ENCODE results near the gene MYO1B. TPM values are rescaled to one million over a fixed set of nuclear protein-coding genes. Genes with fewer than 3 reads are reported as not detected.

The MYO1B gene
- total RNA-seq, 1 experiment from 2014 or later = 43.2 TPM

GRCh38 chr2:191384829-191385228 is 139.6 kb downstream of the MYO1B start:
- Histone ChIP-seq H3K9me3 (ENCODE audit: control insufficient read depth, low read depth, low read length) (no peaks in the 10 kb centered on the region), H3K18ac (ENCODE audit: insufficient read length, low read depth, low read length) (no peak overlapping the region), H3K27ac (ENCODE audit: insufficient read length, low read depth, low read length) (no peak overlapping the region), H4K91ac (ENCODE audit: insufficient read length, low read depth, low read length) (no peak overlapping the region), H3K4me2 (ENCODE audit: insufficient read depth, insufficient read length, low read length) (no peak overlapping the region), H3K9ac (ENCODE audit: extremely low read depth, insufficient read length, low read length) (no peak overlapping the region), H3K27me3 (ENCODE audit: insufficient read depth, low read length) (no peaks in the 10 kb centered on the region), H2BK120ac (ENCODE audit: low read depth, low read length, poor library complexity, severe bottlenecking) (no peak overlapping the region), H2BK15ac (ENCODE audit: low read depth, low read length) (no peak overlapping the region), H3K79me1 (ENCODE audit: insufficient read depth, low read depth, low read length, poor library complexity, severe bottlenecking) (no peaks in the 10 kb centered on the region), H3K23ac (ENCODE audit: insufficient read length, low read depth, low read length) (no peak overlapping the region), H3T11ph (ENCODE audit: low read length) (no peak overlapping the region), H2BK12ac (ENCODE audit: insufficient read length, low read depth, low read length) (no peak overlapping the region), H3K23me2 (ENCODE audit: insufficient read length, low read depth, low read length, poor library complexity, severe bottlenecking) (no peaks in the 10 kb centered on the region), H3K56ac (ENCODE audit: insufficient read length, low read depth, low read length) (no peak overlapping the region), H3K79me2 (ENCODE audit: insufficient read depth, low read length) (no peaks in the 10 kb centered on the region), H2BK5ac (ENCODE audit: insufficient read length, low read length) (no peak overlapping the region), H3K14ac (ENCODE audit: insufficient read depth, low read length) (no peak overlapping the region), H2BK20ac (ENCODE audit: low read depth, low read length, poor library complexity, severe bottlenecking) (no peak overlapping the region), H3K4me1 (ENCODE audit: insufficient read depth, low read length) (no peaks in the 10 kb centered on the region), H4K20me1 (ENCODE audit: control insufficient read depth, insufficient read depth, insufficient read length) (no peaks in the 10 kb centered on the region), H4K8ac (replicated peaks; ENCODE audit: insufficient read length, low read depth, low read length) (no peak overlapping the region), H4K5ac (ENCODE audit: insufficient read length, low read depth, low read length) (no peak overlapping the region), H2AK5ac (ENCODE audit: insufficient read length, low read length) (no peak overlapping the region), H2AFZ (ENCODE audit: low read length) (no peak overlapping the region), H3K4ac (ENCODE audit: low read depth, low read length) (no peak overlapping the region)
- no peaks in the 10 kb centered on the region for H3K27me3 Mint-ChIP-seq (ENCODE audit: low read depth)
- no peaks in the 10 kb centered on the region for H3K9me3 Mint-ChIP-seq
- TF ChIP-seq CTCF (conservative IDR thresholded peaks at IDR 0.05) = no peak
- WGBS (ENCODE audit: extremely low coverage, insufficient read length, low lambda C conversion rate) = no CpG with 5 or more reads among the region's 2 CpGs
- no peak overlapping the region for H3K4me3 Mint-ChIP-seq
- peaks cover 21 to 58% (median 48%) of the 10 kb centered on the region in 3 experiments; a peak in 6 of 7 replicates for H3K36me3 Mint-ChIP-seq (ENCODE audit: insufficient read depth in 1 of 3, low read depth in 3 of 3)
- no peaks in the 10 kb centered on the region for H3K4me1 Mint-ChIP-seq
- peak overlapping the region in 2 of 3 experiments; percentile 15 to 84; a peak in 2 of 7 replicates for H3K27ac Mint-ChIP-seq
- no peak for DNase-seq

Measured in H9 (cell line).